Osteoblast (primary cell): ENCODE measurements around the gene CKLF. TPM values are rescaled to one million over a fixed set of nuclear protein-coding genes. Genes with fewer than 3 reads are reported as not detected.

Experiments
- DNase-seq: peaks from one replicate; pipeline ENCODE4 v3.0.0; 2011; ENCODE audit warnings: low spot score, mixed read lengths; ENCODE audit not compliant: insufficient read length; ENCODE audit errors: missing footprints
- H2AFZ ChIP-seq: 2 replicates; pipeline ENCODE4 v1.6.0; 2011; ENCODE audit warnings: mild to moderate bottlenecking, low read length
- H3K27ac ChIP-seq: 2 replicates; pipeline ENCODE4 v1.5.1; 2011; ENCODE audit warnings: mild to moderate bottlenecking, low read depth, low read length, moderate library complexity
- H3K27me3 ChIP-seq: 2 replicates; pipeline ENCODE4 v1.6.0; 2012; ENCODE audit warnings: mild to moderate bottlenecking, control low read depth, inconsistent platforms, low read length, moderate library complexity; ENCODE audit not compliant: insufficient read depth
- H3K36me3 ChIP-seq: 2 replicates; pipeline ENCODE4 v1.5.1; 2011; ENCODE audit warnings: mild to moderate bottlenecking, low read length, control low read depth, moderate library complexity; ENCODE audit not compliant: insufficient read depth
- H3K4me1 ChIP-seq: 2 replicates; pipeline ENCODE4 v1.5.1; 2011; ENCODE audit warnings: mild to moderate bottlenecking, low read length, control low read depth, moderate library complexity; ENCODE audit not compliant: insufficient read depth
- H3K4me2 ChIP-seq: 2 replicates; pipeline ENCODE4 v1.6.0; 2011; ENCODE audit warnings: mild to moderate bottlenecking, low read length; ENCODE audit not compliant: insufficient read depth
- H3K4me3 ChIP-seq: fragments of 200-600 bp; sonication (generic); 3 replicates; pipeline ENCODE4 v1.5.1; 2012; ENCODE audit warnings: mild to moderate bottlenecking, low read length, inconsistent platforms; ENCODE audit not compliant: insufficient read depth
- H3K79me2 ChIP-seq: 2 replicates; pipeline ENCODE4 v1.6.0; 2012; ENCODE audit warnings: mild to moderate bottlenecking, low read length, control low read depth, inconsistent platforms; ENCODE audit not compliant: insufficient read depth
- H3K9me3 ChIP-seq: 2 replicates; pipeline ENCODE4 v1.5.1; 2011; ENCODE audit warnings: low read depth, low read length, control low read depth
- H4K20me1 ChIP-seq: 2 replicates; pipeline ENCODE4 v1.6.0; 2012; ENCODE audit warnings: mild to moderate bottlenecking, low read length, control low read depth; ENCODE audit not compliant: insufficient read depth
- total RNA-seq: library from RNA; depleted of rRNA; stranded (reverse); fragments of >200 nt; gene quantifications from 2 replicates; pipeline ENCODE4 v1.2.3, GENCODE V29; 2012
- TF ChIP-seq, protein P1 (sequence below): IDR thresholded peaks from 2 replicates; pipeline ENCODE4 v1.5.1; 2011; ENCODE audit warnings: mild to moderate bottlenecking, low read depth, low read length, moderate library complexity; ENCODE audit errors: extremely low read depth

Gene CKLF
- total RNA-seq, 1 donor: 46.0 TPM

DNA sequence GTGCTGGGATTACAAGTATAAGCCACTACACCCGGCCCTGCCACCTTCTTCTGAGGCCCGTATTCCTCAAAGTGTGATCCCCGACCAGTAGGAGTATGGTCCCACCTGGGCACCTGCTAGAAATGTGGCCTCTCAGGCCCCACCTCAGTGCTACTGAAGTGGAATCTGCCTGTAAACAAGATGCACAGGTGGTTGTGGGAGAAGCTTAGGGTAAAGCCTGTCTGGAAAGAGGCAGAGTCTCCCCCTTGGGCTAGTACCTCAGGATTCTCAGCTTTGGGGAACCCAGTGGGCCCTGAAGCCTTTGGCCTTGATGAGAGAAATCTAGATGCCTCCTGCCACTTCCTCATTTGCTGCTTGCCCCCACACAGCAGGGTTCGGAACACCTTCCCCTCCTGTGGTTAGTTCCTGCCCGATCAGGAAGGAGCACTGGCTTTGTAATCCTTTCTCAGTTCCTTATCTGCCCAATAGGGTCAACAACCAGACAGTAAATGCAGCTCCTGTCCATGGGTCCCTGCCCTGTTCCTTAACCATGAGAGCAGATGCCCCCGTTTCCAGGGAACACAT lies 27.7 kb upstream of the CKLF start:
- Histone ChIP-seq H3K36me3 (peaks cover 30% of the 10 kb centered on the region), H3K4me2 (no peak overlapping the region), H3K4me3 (no peak overlapping the region), H3K9me3 (no peaks in the 10 kb centered on the region), H3K4me1 (peaks cover 15% of the 10 kb centered on the region), H3K27ac (peak overlapping the region; percentile 73), H3K79me2 (no peaks in the 10 kb centered on the region), H4K20me1 (peaks cover 2% of the 10 kb centered on the region), H3K27me3 (no peaks in the 10 kb centered on the region), H2AFZ (no peak overlapping the region)
- TF ChIP-seq, protein P1, sequence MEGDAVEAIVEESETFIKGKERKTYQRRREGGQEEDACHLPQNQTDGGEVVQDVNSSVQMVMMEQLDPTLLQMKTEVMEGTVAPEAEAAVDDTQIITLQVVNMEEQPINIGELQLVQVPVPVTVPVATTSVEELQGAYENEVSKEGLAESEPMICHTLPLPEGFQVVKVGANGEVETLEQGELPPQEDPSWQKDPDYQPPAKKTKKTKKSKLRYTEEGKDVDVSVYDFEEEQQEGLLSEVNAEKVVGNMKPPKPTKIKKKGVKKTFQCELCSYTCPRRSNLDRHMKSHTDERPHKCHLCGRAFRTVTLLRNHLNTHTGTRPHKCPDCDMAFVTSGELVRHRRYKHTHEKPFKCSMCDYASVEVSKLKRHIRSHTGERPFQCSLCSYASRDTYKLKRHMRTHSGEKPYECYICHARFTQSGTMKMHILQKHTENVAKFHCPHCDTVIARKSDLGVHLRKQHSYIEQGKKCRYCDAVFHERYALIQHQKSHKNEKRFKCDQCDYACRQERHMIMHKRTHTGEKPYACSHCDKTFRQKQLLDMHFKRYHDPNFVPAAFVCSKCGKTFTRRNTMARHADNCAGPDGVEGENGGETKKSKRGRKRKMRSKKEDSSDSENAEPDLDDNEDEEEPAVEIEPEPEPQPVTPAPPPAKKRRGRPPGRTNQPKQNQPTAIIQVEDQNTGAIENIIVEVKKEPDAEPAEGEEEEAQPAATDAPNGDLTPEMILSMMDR: no peak
- DNase-seq: no peak

DNA sequence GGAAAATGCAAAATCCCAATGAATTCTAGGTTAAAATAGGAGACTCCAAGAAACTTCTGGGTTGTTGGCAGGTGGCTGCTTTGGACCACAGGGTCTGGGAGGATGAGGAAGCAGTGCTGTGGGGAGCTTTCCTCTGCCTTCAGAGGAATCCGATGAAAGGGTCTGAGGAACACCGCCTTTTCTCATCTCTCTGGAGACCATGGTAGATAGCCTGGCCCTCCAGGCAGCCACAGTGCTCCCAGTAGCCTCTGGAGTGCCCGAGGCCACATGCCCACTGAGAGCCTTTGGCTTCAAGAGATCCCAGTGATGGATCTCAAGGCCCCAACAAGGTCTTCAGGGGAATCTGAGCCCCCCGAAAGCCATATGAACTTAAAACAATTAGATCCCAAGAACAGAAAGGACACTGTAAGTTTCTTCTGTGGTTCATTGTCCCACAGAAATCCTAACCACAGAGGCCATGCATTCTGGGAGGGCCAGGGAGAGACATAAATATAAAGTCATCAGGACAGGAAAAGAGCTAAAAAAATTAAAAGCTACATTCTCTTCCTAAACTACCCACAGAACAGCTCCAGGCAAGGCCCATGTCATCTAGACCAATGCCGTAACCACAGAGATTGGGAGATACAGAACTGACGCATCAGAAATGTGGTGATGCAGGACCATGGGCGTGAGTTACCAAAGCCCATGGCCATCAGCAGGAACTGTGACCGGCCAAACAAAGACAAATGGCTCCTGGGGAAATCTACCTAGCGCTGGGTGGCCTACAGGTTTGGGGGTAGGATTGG lies 26.8 kb upstream of the CKLF start:
- Histone ChIP-seq H4K20me1 (peaks cover 2% of the 10 kb centered on the region), H3K4me2 (no peak overlapping the region), H2AFZ (peak overlapping the region; percentile 7), H3K4me1 (peaks cover 15% of the 10 kb centered on the region), H3K27me3 (no peaks in the 10 kb centered on the region), H3K9me3 (no peaks in the 10 kb centered on the region), H3K27ac (peak overlapping the region; percentile 73), H3K36me3 (peaks cover 37% of the 10 kb centered on the region), H3K4me3 (no peak overlapping the region), H3K79me2 (no peaks in the 10 kb centered on the region)
- TF ChIP-seq, protein P1: no peak
- DNase-seq: peak; percentile 86

- Histone ChIP-seq H4K20me1 (no peaks in the 10 kb centered on the region), H3K27me3 (no peaks in the 10 kb centered on the region), H3K4me2 (no peak overlapping the region), H3K9me3 (no peaks in the 10 kb centered on the region), H3K4me3 (no peak overlapping the region), H3K36me3 (peaks cover 50% of the 10 kb centered on the region), H3K79me2 (no peaks in the 10 kb centered on the region), H3K27ac (no peak overlapping the region), H3K4me1 (no peaks in the 10 kb centered on the region), H2AFZ (no peak overlapping the region)
- TF ChIP-seq, protein P1: no peak
- DNase-seq: peak; percentile 72
Observed at GRCh38 chr16:66528294-66528693, 24.1 kb upstream of the CKLF start.

GRCh38 chr16:66529475-66529874 lies 22.9 kb upstream of the CKLF start:
- H3K4me3 ChIP-seq: no peak overlapping the region
- no peak overlapping the region for H3K4me2 ChIP-seq
- no peaks in the 10 kb centered on the region for H4K20me1 ChIP-seq
- TF ChIP-seq, protein P1: no peak
- DNase-seq: no peak
- H2AFZ ChIP-seq: no peak overlapping the region
- no peaks in the 10 kb centered on the region for H3K9me3 ChIP-seq
- H3K27me3 ChIP-seq: no peaks in the 10 kb centered on the region
- no peaks in the 10 kb centered on the region for H3K4me1 ChIP-seq
- H3K36me3 ChIP-seq: peaks cover 52% of the 10 kb centered on the region
- H3K79me2 ChIP-seq: no peaks in the 10 kb centered on the region
- no peak overlapping the region for H3K27ac ChIP-seq
